ENCODE data around the gene CSTB.

The CSTB gene

DNA sequence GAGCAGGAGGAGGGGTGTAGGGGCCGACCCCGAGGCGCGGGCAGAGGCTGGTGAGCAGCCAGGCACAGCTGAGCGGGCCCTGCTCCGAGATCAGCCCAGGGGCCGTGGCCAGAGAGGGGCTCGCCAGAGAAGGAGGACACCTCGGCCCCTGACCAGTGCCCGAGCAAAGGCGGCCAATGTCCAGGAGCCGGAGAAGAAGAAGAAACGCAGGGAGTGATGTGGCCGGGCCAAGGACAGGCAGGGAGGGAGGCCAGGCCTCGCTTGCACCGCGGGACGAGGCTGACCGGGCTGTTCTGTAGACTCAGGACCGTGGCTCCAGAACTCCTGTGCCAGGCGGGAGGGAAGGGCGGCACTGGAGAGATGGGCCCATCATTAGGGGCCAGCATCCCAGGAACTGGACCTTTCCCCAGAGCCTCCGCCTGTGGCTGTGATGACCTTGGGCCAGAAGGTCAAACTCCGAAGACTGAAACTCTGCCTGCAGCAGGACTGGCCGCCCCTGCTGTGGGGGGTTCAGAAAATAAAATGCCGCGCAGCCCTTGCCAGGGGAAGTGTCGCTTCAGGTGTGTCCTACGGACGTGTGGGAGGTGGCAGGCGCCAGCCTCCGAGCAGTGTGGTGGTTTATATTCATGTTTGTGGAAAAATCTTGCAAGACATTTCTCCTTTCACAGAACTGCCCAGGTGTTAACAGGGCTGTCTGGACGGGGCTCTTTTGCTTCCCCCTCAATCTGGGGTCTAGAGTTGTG lies 27.6 kb upstream of the CSTB start:
- no peak overlapping the region for H3K14ac ChIP-seq (ENCODE audit: low read length)
- H3K23ac ChIP-seq (ENCODE audit: low read length): no peak overlapping the region
- no peak overlapping the region for H3K18ac ChIP-seq (ENCODE audit: low read length)
- H2BK12ac ChIP-seq (ENCODE audit: low read length): no peak overlapping the region
- H3K27me3 ChIP-seq (ENCODE audit: insufficient read depth, low read length): no peaks in the 10 kb centered on the region
- no peak overlapping the region for H2AFZ ChIP-seq (ENCODE audit: insufficient read depth, low read length, poor library complexity)
- no peak overlapping the region for H3K9ac ChIP-seq (ENCODE audit: low read length)
- no peak overlapping the region for H3K27ac ChIP-seq (ENCODE audit: low read depth, low read length)
- WGBS (ENCODE audit: extremely low coverage, insufficient coverage, insufficient read length): no CpG with 5 or more reads among the region's 33 CpGs
- H3K36me3 ChIP-seq (ENCODE audit: control insufficient read depth in 1 of 2, insufficient read depth in 2 of 2, low read length in 2 of 2): peaks cover 64 to 69% of the 10 kb centered on the region in 2 experiments
- no peak overlapping the region for H4K91ac ChIP-seq (ENCODE audit: low read depth, low read length)
- H2BK120ac ChIP-seq (ENCODE audit: insufficient read depth, low read length, poor library complexity): no peak overlapping the region
- no peak overlapping the region for H3K4me3 ChIP-seq (ENCODE audit: low read depth, low read length)
- no peak overlapping the region for H4K12ac ChIP-seq (ENCODE audit: low read depth, low read length)
- H2BK5ac ChIP-seq (ENCODE audit: low read depth, low read length, poor library complexity): no peak overlapping the region
- no peak overlapping the region for H3K4me2 ChIP-seq (ENCODE audit: low read length)
- no peak overlapping the region for H3K4ac ChIP-seq (ENCODE audit: low read depth, low read length)
- H3K79me1 ChIP-seq (ENCODE audit: low read length): no peaks in the 10 kb centered on the region
- no peak overlapping the region for H2AK5ac ChIP-seq (ENCODE audit: low read length)
- H3K4me1 ChIP-seq (ENCODE audit: control insufficient read depth in 1 of 2, insufficient read depth in 2 of 2, low read length in 2 of 2): no peaks in the 10 kb centered on the region
- DNase-seq: no peak
- H3K79me2 ChIP-seq (ENCODE audit: control insufficient read depth, insufficient read depth, low read length, poor library complexity): no peaks in the 10 kb centered on the region
- H4K8ac ChIP-seq (ENCODE audit: low read depth, low read length): no peak overlapping the region
- peaks cover 2% of the 10 kb centered on the region for H3K9me3 ChIP-seq (ENCODE audit: insufficient read depth, low read depth, low read length)

DNA sequence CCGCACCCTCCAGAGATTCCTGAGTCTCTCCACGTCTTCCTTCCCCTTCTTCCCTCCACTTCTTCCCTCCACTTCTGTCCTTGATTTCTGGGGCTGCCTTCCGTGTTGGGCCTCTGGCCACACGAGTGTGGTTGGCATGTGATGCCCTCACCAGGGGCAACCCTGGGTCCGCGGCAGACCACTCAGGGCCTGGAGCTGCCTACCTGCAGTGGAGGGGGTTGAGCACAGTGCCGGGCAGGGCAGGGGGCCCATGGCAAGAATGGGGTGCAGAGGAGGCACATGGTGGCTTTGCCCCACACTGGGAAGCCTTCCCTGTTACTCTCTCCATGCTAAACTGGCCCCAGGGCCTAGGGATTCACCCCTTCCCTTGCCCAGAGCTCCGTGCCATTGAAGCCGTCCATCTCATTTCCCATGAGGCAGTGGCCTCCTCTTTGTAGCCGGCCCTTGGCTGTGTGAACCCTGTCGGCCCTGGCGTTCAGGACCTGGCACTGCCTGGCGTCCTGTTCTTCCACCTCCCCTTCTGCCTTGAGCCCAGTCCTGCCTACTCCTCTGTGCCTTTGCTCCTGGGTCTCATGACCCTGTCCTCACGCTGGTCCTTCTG lies 26.7 kb upstream of the CSTB start:
- Histone ChIP-seq H4K12ac (ENCODE audit: low read depth, low read length) (no peak overlapping the region), H3K23ac (ENCODE audit: low read length) (no peak overlapping the region), H3K79me2 (ENCODE audit: control insufficient read depth, insufficient read depth, low read length, poor library complexity) (no peaks in the 10 kb centered on the region), H2AK5ac (ENCODE audit: low read length) (no peak overlapping the region), H2BK120ac (ENCODE audit: insufficient read depth, low read length, poor library complexity) (no peak overlapping the region), H3K79me1 (ENCODE audit: low read length) (no peaks in the 10 kb centered on the region), H4K8ac (ENCODE audit: low read depth, low read length) (no peak overlapping the region), H3K4ac (ENCODE audit: low read depth, low read length) (no peak overlapping the region), H3K27me3 (ENCODE audit: insufficient read depth, low read length) (no peaks in the 10 kb centered on the region), H3K18ac (ENCODE audit: low read length) (no peak overlapping the region), H2BK12ac (ENCODE audit: low read length) (no peak overlapping the region), H4K91ac (ENCODE audit: low read depth, low read length) (no peak overlapping the region), H3K14ac (ENCODE audit: low read length) (no peak overlapping the region), H3K4me2 (ENCODE audit: low read length) (no peak overlapping the region), H3K36me3 (ENCODE audit: control insufficient read depth in 1 of 2, insufficient read depth in 2 of 2, low read length in 2 of 2) (peaks cover 73 to 78% of the 10 kb centered on the region in 2 experiments), H3K9ac (ENCODE audit: low read length) (no peak overlapping the region), H2AFZ (ENCODE audit: insufficient read depth, low read length, poor library complexity) (no peak overlapping the region), H2BK5ac (ENCODE audit: low read depth, low read length, poor library complexity) (no peak overlapping the region), H3K4me1 (ENCODE audit: control insufficient read depth in 1 of 2, insufficient read depth in 2 of 2, low read length in 2 of 2) (no peaks in the 10 kb centered on the region), H3K27ac (ENCODE audit: low read depth, low read length) (no peak overlapping the region), H3K4me3 (ENCODE audit: low read depth, low read length) (peak overlapping the region; percentile 1), H3K9me3 (ENCODE audit: insufficient read depth, low read depth, low read length) (peaks cover 2% of the 10 kb centered on the region)
- no CpG with 5 or more reads among the region's 14 CpGs for WGBS (ENCODE audit: extremely low coverage, insufficient coverage, insufficient read length)
- DNase-seq: no peak

DNA sequence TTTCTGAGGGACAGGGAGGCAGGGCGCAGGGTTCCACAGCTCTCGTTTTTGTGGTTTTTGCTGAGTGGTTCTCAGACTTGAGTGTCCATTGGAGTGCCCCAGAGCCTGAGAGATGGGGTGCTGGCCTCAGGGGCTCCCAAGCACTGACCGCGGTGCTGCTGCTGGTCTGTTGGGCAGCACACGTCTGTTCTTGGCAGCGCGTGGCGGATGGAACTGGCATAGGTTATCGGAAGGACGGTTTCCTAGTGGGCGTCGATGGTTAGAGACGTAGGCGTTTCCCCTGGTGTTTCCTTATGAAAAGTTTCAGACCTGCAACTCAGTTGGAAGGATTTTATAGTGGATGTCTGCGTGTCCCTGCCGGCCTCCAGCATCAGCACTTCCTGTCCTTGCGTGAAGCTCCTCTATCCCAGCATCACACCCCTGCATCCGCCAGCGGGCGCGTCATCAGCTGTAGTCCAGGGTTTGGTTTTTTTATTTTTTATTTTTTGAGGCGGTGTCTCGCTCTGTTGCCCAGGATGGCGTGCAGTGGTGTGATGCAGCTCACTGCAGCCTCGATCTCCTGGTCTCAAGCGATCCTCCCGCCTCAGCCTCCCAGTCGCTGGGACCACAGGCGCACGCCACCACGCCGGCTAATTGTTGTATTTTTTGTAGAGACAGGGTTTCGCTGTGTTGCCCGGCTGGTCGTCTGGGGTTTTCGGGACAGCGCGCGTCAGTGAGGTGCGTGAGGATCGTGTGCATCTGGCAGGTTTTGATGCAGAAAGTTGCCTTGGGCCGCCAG lies 25.1 kb upstream of the CSTB start:
- Histone ChIP-seq H2AFZ (ENCODE audit: insufficient read depth, low read length, poor library complexity) (no peak overlapping the region), H3K27ac (ENCODE audit: low read depth, low read length) (no peak overlapping the region), H3K18ac (ENCODE audit: low read length) (no peak overlapping the region), H3K23ac (ENCODE audit: low read length) (no peak overlapping the region), H3K9me3 (ENCODE audit: insufficient read depth, low read depth, low read length) (peaks cover 2% of the 10 kb centered on the region), H3K79me1 (ENCODE audit: low read length) (no peaks in the 10 kb centered on the region), H3K36me3 (ENCODE audit: control insufficient read depth in 1 of 2, insufficient read depth in 2 of 2, low read length in 2 of 2) (peaks cover 88 to 89% of the 10 kb centered on the region in 2 experiments), H4K91ac (ENCODE audit: low read depth, low read length) (no peak overlapping the region), H3K14ac (ENCODE audit: low read length) (no peak overlapping the region), H2BK12ac (ENCODE audit: low read length) (no peak overlapping the region), H3K79me2 (ENCODE audit: control insufficient read depth, insufficient read depth, low read length, poor library complexity) (no peaks in the 10 kb centered on the region), H3K4me3 (ENCODE audit: low read depth, low read length) (no peak overlapping the region), H2BK120ac (ENCODE audit: insufficient read depth, low read length, poor library complexity) (no peak overlapping the region), H3K4ac (ENCODE audit: low read depth, low read length) (no peak overlapping the region), H3K4me2 (ENCODE audit: low read length) (no peak overlapping the region), H3K27me3 (ENCODE audit: insufficient read depth, low read length) (no peaks in the 10 kb centered on the region), H3K4me1 (ENCODE audit: control insufficient read depth in 1 of 2, insufficient read depth in 2 of 2, low read length in 2 of 2) (no peaks in the 10 kb centered on the region), H2BK5ac (ENCODE audit: low read depth, low read length, poor library complexity) (no peak overlapping the region), H4K12ac (ENCODE audit: low read depth, low read length) (no peak overlapping the region), H3K9ac (ENCODE audit: low read length) (no peak overlapping the region), H2AK5ac (ENCODE audit: low read length) (no peak overlapping the region), H4K8ac (ENCODE audit: low read depth, low read length) (no peak overlapping the region)
- no CpG with 5 or more reads among the region's 42 CpGs for WGBS (ENCODE audit: extremely low coverage, insufficient coverage, insufficient read length)
- DNase-seq: no peak

GRCh38 chr21:43800566-43800965 lies 24.5 kb upstream of the CSTB start:
- no peak overlapping the region for H4K8ac ChIP-seq (ENCODE audit: low read depth, low read length)
- H3K36me3 ChIP-seq (ENCODE audit: control insufficient read depth in 1 of 2, insufficient read depth in 2 of 2, low read length in 2 of 2): peaks cover 85 to 87% of the 10 kb centered on the region in 2 experiments
- no peak overlapping the region for H4K91ac ChIP-seq (ENCODE audit: low read depth, low read length)
- no peak overlapping the region for H2BK12ac ChIP-seq (ENCODE audit: low read length)
- peaks cover 2% of the 10 kb centered on the region for H3K9me3 ChIP-seq (ENCODE audit: insufficient read depth, low read depth, low read length)
- no peak overlapping the region for H3K18ac ChIP-seq (ENCODE audit: low read length)
- H3K23ac ChIP-seq (ENCODE audit: low read length): no peak overlapping the region
- no peaks in the 10 kb centered on the region for H3K79me1 ChIP-seq (ENCODE audit: low read length)
- no peak overlapping the region for H3K14ac ChIP-seq (ENCODE audit: low read length)
- no peak overlapping the region for H3K27ac ChIP-seq (ENCODE audit: low read depth, low read length)
- H3K9ac ChIP-seq (ENCODE audit: low read length): no peak overlapping the region
- H3K79me2 ChIP-seq (ENCODE audit: control insufficient read depth, insufficient read depth, low read length, poor library complexity): no peaks in the 10 kb centered on the region
- H2BK120ac ChIP-seq (ENCODE audit: insufficient read depth, low read length, poor library complexity): no peak overlapping the region
- no peak overlapping the region for H3K4ac ChIP-seq (ENCODE audit: low read depth, low read length)
- no peak overlapping the region for H3K4me3 ChIP-seq (ENCODE audit: low read depth, low read length)
- no peak overlapping the region for H2AK5ac ChIP-seq (ENCODE audit: low read length)
- H3K4me2 ChIP-seq (ENCODE audit: low read length): no peak overlapping the region
- H2AFZ ChIP-seq (ENCODE audit: insufficient read depth, low read length, poor library complexity): no peak overlapping the region
- DNase-seq: no peak
- no peaks in the 10 kb centered on the region for H3K4me1 ChIP-seq (ENCODE audit: control insufficient read depth in 1 of 2, insufficient read depth in 2 of 2, low read length in 2 of 2)
- no peak overlapping the region for H2BK5ac ChIP-seq (ENCODE audit: low read depth, low read length, poor library complexity)
- no peak overlapping the region for H4K12ac ChIP-seq (ENCODE audit: low read depth, low read length)
- no peaks in the 10 kb centered on the region for H3K27me3 ChIP-seq (ENCODE audit: insufficient read depth, low read length)
- WGBS (ENCODE audit: extremely low coverage, insufficient coverage, insufficient read length): no CpG with 5 or more reads among the region's 14 CpGs

Data from trophoblast cell (in vitro differentiated cells and primary cell).